Measurements from ENCODE around the gene ZPLD1.

The ZPLD1 gene

GRCh38 chr3:102443021-102443420 is 8.2 kb downstream of the ZPLD1 start:
- DNase-seq (ENCODE audit: low spot score): no peak
- ChIA-PET POLR2A (ENCODE audit: low non-redundant PET) (no interaction called here), CTCF (interaction anchor here (0.5 kb wide), 1 partner anchor 641 kb away, joined by 4 read pairs; no protein-coding TSS in a partner anchor)
- TF ChIP-seq, protein P1, sequence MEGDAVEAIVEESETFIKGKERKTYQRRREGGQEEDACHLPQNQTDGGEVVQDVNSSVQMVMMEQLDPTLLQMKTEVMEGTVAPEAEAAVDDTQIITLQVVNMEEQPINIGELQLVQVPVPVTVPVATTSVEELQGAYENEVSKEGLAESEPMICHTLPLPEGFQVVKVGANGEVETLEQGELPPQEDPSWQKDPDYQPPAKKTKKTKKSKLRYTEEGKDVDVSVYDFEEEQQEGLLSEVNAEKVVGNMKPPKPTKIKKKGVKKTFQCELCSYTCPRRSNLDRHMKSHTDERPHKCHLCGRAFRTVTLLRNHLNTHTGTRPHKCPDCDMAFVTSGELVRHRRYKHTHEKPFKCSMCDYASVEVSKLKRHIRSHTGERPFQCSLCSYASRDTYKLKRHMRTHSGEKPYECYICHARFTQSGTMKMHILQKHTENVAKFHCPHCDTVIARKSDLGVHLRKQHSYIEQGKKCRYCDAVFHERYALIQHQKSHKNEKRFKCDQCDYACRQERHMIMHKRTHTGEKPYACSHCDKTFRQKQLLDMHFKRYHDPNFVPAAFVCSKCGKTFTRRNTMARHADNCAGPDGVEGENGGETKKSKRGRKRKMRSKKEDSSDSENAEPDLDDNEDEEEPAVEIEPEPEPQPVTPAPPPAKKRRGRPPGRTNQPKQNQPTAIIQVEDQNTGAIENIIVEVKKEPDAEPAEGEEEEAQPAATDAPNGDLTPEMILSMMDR (conservative IDR thresholded peaks at IDR 0.05; ENCODE audit: low read depth): no peak
- no peak overlapping the region for H3K27ac ChIP-seq

- TF ChIP-seq, protein P1 (conservative IDR thresholded peaks at IDR 0.05; ENCODE audit: low read depth): no peak
- ChIA-PET CTCF (interaction anchor here (0.6 kb wide), 1 partner anchor 229 kb away, joined by 6 read pairs; no protein-coding TSS in a partner anchor), POLR2A (ENCODE audit: low non-redundant PET) (no interaction called here)
- no peak for DNase-seq (ENCODE audit: low spot score)
- H3K27ac ChIP-seq: no peak overlapping the region
Observed at GRCh38 chr3:102444101-102444500, 9.3 kb downstream of the ZPLD1 start.

DNA sequence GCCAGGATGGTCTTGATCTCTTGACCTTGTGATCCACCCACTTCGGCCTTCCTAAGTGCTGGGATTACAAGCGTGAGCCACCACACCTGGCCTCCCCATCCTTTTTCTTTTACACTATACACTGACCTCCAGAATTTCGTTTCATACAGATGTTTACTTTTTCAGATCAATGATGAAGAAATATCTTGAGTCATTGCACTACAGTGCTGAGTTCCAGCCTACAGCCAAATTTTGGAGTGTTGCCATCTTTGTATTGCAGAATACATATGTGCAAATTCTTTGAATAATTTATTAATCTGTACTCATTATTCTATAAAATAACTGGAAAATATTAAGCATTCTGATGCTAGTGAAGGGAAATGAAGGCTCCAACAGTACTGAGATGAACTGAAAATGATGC is 12.5 kb downstream of the ZPLD1 start:
- DNase-seq (ENCODE audit: low spot score): peak; percentile 42
- POLR2A ChIA-PET (ENCODE audit: low non-redundant PET): no interaction called here
- TF ChIP-seq, protein P1 (conservative IDR thresholded peaks at IDR 0.05; ENCODE audit: low read depth): no peak
- CTCF ChIA-PET: no interaction called here
- H3K27ac ChIP-seq: no peak overlapping the region

GRCh38 chr3:102449341-102449740 is 14.5 kb downstream of the ZPLD1 start:
- H3K27ac ChIP-seq: no peak overlapping the region
- ChIA-PET POLR2A (ENCODE audit: low non-redundant PET) (no interaction called here), CTCF (interaction anchor here (1.2 kb wide), 1 partner anchor 11 kb away, joined by 5 read pairs; no protein-coding TSS in a partner anchor)
- TF ChIP-seq, protein P1 (conservative IDR thresholded peaks at IDR 0.05; ENCODE audit: low read depth): no peak
- no peak for DNase-seq (ENCODE audit: low spot score)

DNA sequence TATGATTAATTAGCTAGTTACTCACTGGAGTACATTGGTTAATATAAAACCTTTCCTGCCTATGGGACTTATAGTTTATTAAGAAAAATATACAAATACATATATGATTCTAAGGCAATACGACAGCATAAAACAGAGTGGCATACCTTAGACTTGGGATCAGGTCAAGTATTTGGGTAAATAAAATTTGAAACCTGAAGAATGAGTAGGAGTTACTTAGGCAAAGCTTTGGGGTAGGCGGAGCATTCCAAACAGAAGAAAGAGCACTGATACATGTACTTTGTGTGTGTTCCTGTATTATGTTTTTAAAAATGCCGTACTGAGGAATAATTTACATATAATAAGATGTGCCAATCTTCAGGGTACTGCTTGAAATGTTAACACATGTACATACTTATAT is 15.1 kb downstream of the ZPLD1 start:
- ChIA-PET CTCF (no interaction called here), POLR2A (ENCODE audit: low non-redundant PET) (no interaction called here)
- DNase-seq (ENCODE audit: low spot score): no peak
- TF ChIP-seq, protein P1 (conservative IDR thresholded peaks at IDR 0.05; ENCODE audit: low read depth): no peak
- no peak overlapping the region for H3K27ac ChIP-seq

GRCh38 chr3:102450976-102451375 is 16.2 kb downstream of the ZPLD1 start:
- ChIA-PET POLR2A (ENCODE audit: low non-redundant PET) (no interaction called here), CTCF (no interaction called here)
- H3K27ac ChIP-seq: no peak overlapping the region
- DNase-seq (ENCODE audit: low spot score): no peak
- TF ChIP-seq, protein P1 (conservative IDR thresholded peaks at IDR 0.05; ENCODE audit: low read depth): no peak

GRCh38 chr3:102451543-102451942 is 16.7 kb downstream of the ZPLD1 start:
- ChIA-PET POLR2A (ENCODE audit: low non-redundant PET) (no interaction called here), CTCF (interaction anchor here (0.6 kb wide), 1 partner anchor 85 kb away, joined by 3 read pairs; no protein-coding TSS in a partner anchor)
- no peak for DNase-seq (ENCODE audit: low spot score)
- TF ChIP-seq, protein P1 (conservative IDR thresholded peaks at IDR 0.05; ENCODE audit: low read depth): no peak
- H3K27ac ChIP-seq: no peak overlapping the region
